Stimulated activated naive CD8-positive, alpha-beta T cell treated with anti-CD3 and anti-CD28 coated beads, Interleukin-15, amount 100 ng/mL, for 72 hours (primary cell): ENCODE measurements around the gene MCF2L2.
"Not testable (repeated sequence)": the region's sequence is repeated elsewhere in the genome, so short reads cannot be mapped to it uniquely, and the experiment has no call there.

Experiments
- ATAC-seq: fragments of 150-1000 bp; cut with Tn5 transposase; 2 replicates; pipeline ENCODE4 v1.10.0; 2021; ENCODE audit warnings: mild to moderate bottlenecking, moderate library complexity
- DNase-seq, 2 donors: peaks; one replicate each; pipeline ENCODE4 v3.0.0; 2021 to 2022
- H3K27ac Mint-ChIP-seq, 2 donors: one replicate each; pipeline ENCODE4 v1.8.0; 2022; ENCODE audit warnings: mild to moderate bottlenecking in 2 of 2, mixed read lengths in 2 of 2, moderate library complexity in 2 of 2
- H3K27me3 Mint-ChIP-seq: one replicate; pipeline ENCODE4 v1.8.0; 2022; ENCODE audit warnings: mixed read lengths
- H3K4me1 Mint-ChIP-seq: one replicate; pipeline ENCODE4 v1.8.0; 2022; ENCODE audit warnings: mild to moderate bottlenecking, mixed read lengths
- H3K4me3 Mint-ChIP-seq, 2 donors: one replicate each; pipeline ENCODE4 v1.8.0; 2022; ENCODE audit warnings: mild to moderate bottlenecking in 2 of 2, mixed read lengths in 2 of 2, moderate library complexity in 1 of 2
- H3K9me3 Mint-ChIP-seq, 2 donors: one replicate each; pipeline ENCODE4 v1.8.0; 2022; ENCODE audit warnings: mixed read lengths in 2 of 2

MCF2L2 gene

GRCh38 chr3:183391460-183391859 lies 37.0 kb downstream of the MCF2L2 start:
- DNase-seq (no peak), ATAC-seq (no peak)
- H3K27me3 Mint-ChIP-seq: no peaks in the 10 kb centered on the region
- H3K4me1 Mint-ChIP-seq: peaks cover 8% of the 10 kb centered on the region
- no peak overlapping the region for H3K4me3 Mint-ChIP-seq
- H3K27ac Mint-ChIP-seq: no peak overlapping the region
- H3K9me3 Mint-ChIP-seq: no peaks in the 10 kb centered on the region

GRCh38 chr3:183390844-183391243 lies 37.6 kb downstream of the MCF2L2 start:
- Mint-ChIP-seq H3K4me3 (no peak overlapping the region), H3K4me1 (peaks cover 10% of the 10 kb centered on the region), H3K27ac (no peak overlapping the region), H3K9me3 (no peaks in the 10 kb centered on the region), H3K27me3 (peaks cover 3% of the 10 kb centered on the region)
- DNase-seq (no peak), ATAC-seq (peak; percentile 53)

GRCh38 chr3:183388213-183388895 lies 40.1 kb downstream of the MCF2L2 start:
- H3K27ac Mint-ChIP-seq: peak overlapping the region in 1 of 2 donors; percentile 79
- H3K27me3 Mint-ChIP-seq: peaks cover 9% of the 10 kb centered on the region
- no peak for ATAC-seq
- no peak for DNase-seq
- H3K9me3 Mint-ChIP-seq: no peaks in the 10 kb centered on the region
- H3K4me3 Mint-ChIP-seq: no peak overlapping the region
- peaks cover 17% of the 10 kb centered on the region for H3K4me1 Mint-ChIP-seq

- Mint-ChIP-seq H3K27ac (no peak overlapping the region), H3K9me3 (no peaks in the 10 kb centered on the region), H3K4me1 (peaks cover 17% of the 10 kb centered on the region), H3K27me3 (peaks cover 9% of the 10 kb centered on the region), H3K4me3 (no peak overlapping the region)
- no peak for DNase-seq
- no peak for ATAC-seq
Observed at GRCh38 chr3:183387797-183388196, 40.6 kb downstream of the MCF2L2 start.

- DNase-seq (no peak), ATAC-seq (no peak)
- Mint-ChIP-seq H3K9me3 (no peaks in the 10 kb centered on the region), H3K4me1 (peaks cover 17% of the 10 kb centered on the region), H3K27me3 (peaks cover 9% of the 10 kb centered on the region), H3K27ac (no peak overlapping the region), H3K4me3 (no peak overlapping the region)
Observed at GRCh38 chr3:183386651-183387050, 41.8 kb downstream of the MCF2L2 start.

- no peak overlapping the region for H3K4me3 Mint-ChIP-seq
- no peaks in the 10 kb centered on the region for H3K9me3 Mint-ChIP-seq
- H3K4me1 Mint-ChIP-seq: peaks cover 21% of the 10 kb centered on the region
- peak overlapping the region in 1 of 2 donors; percentile 80 for H3K27ac Mint-ChIP-seq
- peaks cover 9% of the 10 kb centered on the region for H3K27me3 Mint-ChIP-seq
- peak; percentile 85 for ATAC-seq
- peak; percentile 44 to 48 for DNase-seq
Observed at GRCh38 chr3:183385698-183386613, 42.5 kb downstream of the MCF2L2 start.

- H3K27me3 Mint-ChIP-seq: peaks cover 9% of the 10 kb centered on the region
- peaks cover 29% of the 10 kb centered on the region for H3K4me1 Mint-ChIP-seq
- no peak overlapping the region for H3K4me3 Mint-ChIP-seq
- DNase-seq: no peak
- ATAC-seq: no peak
- H3K9me3 Mint-ChIP-seq: no peaks in the 10 kb centered on the region
- no peak overlapping the region for H3K27ac Mint-ChIP-seq
Observed at GRCh38 chr3:183381673-183382072, 46.7 kb downstream of the MCF2L2 start.

GRCh38 chr3:183381179-183381578 lies 47.2 kb downstream of the MCF2L2 start:
- no peak for ATAC-seq
- peaks cover 9% of the 10 kb centered on the region for H3K27me3 Mint-ChIP-seq
- no peaks in the 10 kb centered on the region for H3K9me3 Mint-ChIP-seq
- no peak overlapping the region for H3K27ac Mint-ChIP-seq
- DNase-seq: no peak
- H3K4me1 Mint-ChIP-seq: peaks cover 33% of the 10 kb centered on the region
- no peak overlapping the region for H3K4me3 Mint-ChIP-seq

GRCh38 chr3:183378951-183379350 lies 49.5 kb downstream of the MCF2L2 start:
- no peak for DNase-seq
- H3K27me3 Mint-ChIP-seq: no peaks in the 10 kb centered on the region
- no peak for ATAC-seq
- no peaks in the 10 kb centered on the region for H3K9me3 Mint-ChIP-seq
- no peak overlapping the region for H3K27ac Mint-ChIP-seq
- H3K4me3 Mint-ChIP-seq: no peak overlapping the region
- peaks cover 32% of the 10 kb centered on the region for H3K4me1 Mint-ChIP-seq

- Mint-ChIP-seq H3K27ac (no peak overlapping the region), H3K27me3 (no peaks in the 10 kb centered on the region)
Observed at GRCh38 chr3:183378545-183378944, 49.9 kb downstream of the MCF2L2 start.

GRCh38 chr3:183378008-183378407 lies 50.4 kb downstream of the MCF2L2 start:
- no peak overlapping the region for H3K27ac Mint-ChIP-seq
- H3K4me1 Mint-ChIP-seq: peaks cover 32% of the 10 kb centered on the region
- DNase-seq: no peak
- no peak overlapping the region for H3K4me3 Mint-ChIP-seq
- no peaks in the 10 kb centered on the region for H3K9me3 Mint-ChIP-seq
- H3K27me3 Mint-ChIP-seq: no peaks in the 10 kb centered on the region
- ATAC-seq: no peak

More at GRCh38 chr3:183378545-183378944, 49.9 kb downstream of the MCF2L2 start:
- H3K4me3 Mint-ChIP-seq: no peak overlapping the region
- H3K4me1 Mint-ChIP-seq: peaks cover 32% of the 10 kb centered on the region
- H3K9me3 Mint-ChIP-seq: no peaks in the 10 kb centered on the region
- DNase-seq (no peak), ATAC-seq (no peak)

- Mint-ChIP-seq H3K4me1 (peaks cover 32% of the 10 kb centered on the region), H3K27me3 (no peaks in the 10 kb centered on the region), H3K27ac (no peak overlapping the region), H3K4me3 (peak overlapping the region in 1 of 2 donors; percentile 25), H3K9me3 (no peaks in the 10 kb centered on the region)
- ATAC-seq: peak; percentile 80
- DNase-seq: no peak
Observed at GRCh38 chr3:183377307-183377959, 51.0 kb downstream of the MCF2L2 start.

GRCh38 chr3:183375787-183376186 lies 52.6 kb downstream of the MCF2L2 start:
- DNase-seq: no peak
- no peak overlapping the region for H3K27ac Mint-ChIP-seq
- peaks cover 38% of the 10 kb centered on the region for H3K4me1 Mint-ChIP-seq

GRCh38 chr3:183375337-183375736 lies 53.1 kb downstream of the MCF2L2 start:
- no peak for DNase-seq
- no peak overlapping the region for H3K27ac Mint-ChIP-seq
- no peak for ATAC-seq
- no peaks in the 10 kb centered on the region for H3K27me3 Mint-ChIP-seq
- H3K9me3 Mint-ChIP-seq: no peaks in the 10 kb centered on the region
- no peak overlapping the region for H3K4me3 Mint-ChIP-seq
- peaks cover 40% of the 10 kb centered on the region for H3K4me1 Mint-ChIP-seq

More at GRCh38 chr3:183375787-183376186, 52.6 kb downstream of the MCF2L2 start:
- Mint-ChIP-seq H3K4me3 (no peak overlapping the region), H3K27me3 (no peaks in the 10 kb centered on the region), H3K9me3 (no peaks in the 10 kb centered on the region)
- no peak for ATAC-seq

- no peak for ATAC-seq
- Mint-ChIP-seq H3K27ac (no peak overlapping the region), H3K4me3 (no peak overlapping the region), H3K27me3 (no peaks in the 10 kb centered on the region), H3K4me1 (peaks cover 36% of the 10 kb centered on the region), H3K9me3 (no peaks in the 10 kb centered on the region)
- no peak for DNase-seq
Observed at GRCh38 chr3:183372911-183373310, 55.5 kb downstream of the MCF2L2 start.

GRCh38 chr3:183371600-183371968 lies 56.8 kb downstream of the MCF2L2 start:
- peaks cover 33% of the 10 kb centered on the region for H3K4me1 Mint-ChIP-seq
- H3K27ac Mint-ChIP-seq, H3K9me3 Mint-ChIP-seq, DNase-seq, H3K27me3 Mint-ChIP-seq, ATAC-seq, H3K4me3 Mint-ChIP-seq: not testable (repeated sequence)
